Panc1 (cell line): ENCODE results near the gene SETD1B.

Experiments
- CTCF ChIP-seq: fragments of 450-650 bp; IDR thresholded peaks from 2 replicates; pipeline ENCODE4 v1.5.1; 2017; ENCODE audit warnings: mild to moderate bottlenecking
- POLR2AphosphoS5 ChIP-seq: IDR thresholded peaks from 2 replicates; pipeline ENCODE4 v1.6.1; 2012; ENCODE audit warnings: mild to moderate bottlenecking, low read depth, low read length, moderate library complexity

GRCh38 chr12:121803861-121804416 lies at the start of gene SETD1B:
- no peak for TF ChIP-seq CTCF
- TF ChIP-seq POLR2AphosphoS5: no peak
